LNCAP (cell line): ENCODE measurements around the gene SLC7A1.

Experiments
- TF ChIP-seq, protein P1 (sequence below): fragments of 450-650 bp; IDR thresholded peaks from 2 replicates; pipeline ENCODE4 v1.5.1; 2017; ENCODE audit warnings: mild to moderate bottlenecking

SLC7A1 gene

DNA sequence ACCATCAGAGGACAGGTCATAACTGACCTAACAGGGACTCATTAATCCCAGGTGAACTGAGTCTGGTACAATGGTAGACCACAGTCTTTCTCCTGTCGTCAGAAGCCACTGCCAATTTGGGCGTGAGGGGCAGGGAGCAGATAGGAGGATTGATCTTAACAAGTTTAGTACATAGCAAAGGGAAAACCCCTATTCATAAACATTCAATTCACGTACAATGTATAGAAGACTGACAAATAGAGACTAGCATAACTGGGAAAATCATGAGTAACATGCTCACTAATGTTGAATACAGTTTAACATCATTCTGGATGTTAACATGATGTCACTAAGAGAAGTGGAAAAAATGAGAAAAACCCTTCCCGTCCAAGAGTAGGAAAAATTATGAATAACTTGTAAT lies 54.1 kb downstream of the SLC7A1 start:
- TF ChIP-seq, protein P1, sequence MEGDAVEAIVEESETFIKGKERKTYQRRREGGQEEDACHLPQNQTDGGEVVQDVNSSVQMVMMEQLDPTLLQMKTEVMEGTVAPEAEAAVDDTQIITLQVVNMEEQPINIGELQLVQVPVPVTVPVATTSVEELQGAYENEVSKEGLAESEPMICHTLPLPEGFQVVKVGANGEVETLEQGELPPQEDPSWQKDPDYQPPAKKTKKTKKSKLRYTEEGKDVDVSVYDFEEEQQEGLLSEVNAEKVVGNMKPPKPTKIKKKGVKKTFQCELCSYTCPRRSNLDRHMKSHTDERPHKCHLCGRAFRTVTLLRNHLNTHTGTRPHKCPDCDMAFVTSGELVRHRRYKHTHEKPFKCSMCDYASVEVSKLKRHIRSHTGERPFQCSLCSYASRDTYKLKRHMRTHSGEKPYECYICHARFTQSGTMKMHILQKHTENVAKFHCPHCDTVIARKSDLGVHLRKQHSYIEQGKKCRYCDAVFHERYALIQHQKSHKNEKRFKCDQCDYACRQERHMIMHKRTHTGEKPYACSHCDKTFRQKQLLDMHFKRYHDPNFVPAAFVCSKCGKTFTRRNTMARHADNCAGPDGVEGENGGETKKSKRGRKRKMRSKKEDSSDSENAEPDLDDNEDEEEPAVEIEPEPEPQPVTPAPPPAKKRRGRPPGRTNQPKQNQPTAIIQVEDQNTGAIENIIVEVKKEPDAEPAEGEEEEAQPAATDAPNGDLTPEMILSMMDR = no peak

DNA sequence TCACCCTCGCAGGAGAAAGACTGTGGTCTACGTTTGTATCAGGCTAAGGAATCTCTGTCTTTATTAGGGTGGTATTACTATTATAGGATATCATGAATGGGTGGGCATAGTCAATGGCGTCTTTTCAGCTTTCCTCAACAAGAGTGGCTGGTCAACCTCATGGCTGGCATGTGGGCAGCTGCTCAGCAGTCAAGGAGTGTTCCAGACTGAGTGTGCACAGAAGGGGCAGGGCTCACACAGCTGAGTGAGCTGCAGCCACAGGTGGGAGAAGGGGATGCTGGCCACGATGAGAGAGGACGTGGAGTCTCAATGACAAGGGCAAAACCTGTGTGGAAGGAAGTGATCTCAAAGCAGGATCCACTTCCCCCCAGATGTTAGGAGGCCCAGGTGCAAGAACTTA lies 54.7 kb downstream of the SLC7A1 start:
- TF ChIP-seq, protein P1 = no peak

DNA sequence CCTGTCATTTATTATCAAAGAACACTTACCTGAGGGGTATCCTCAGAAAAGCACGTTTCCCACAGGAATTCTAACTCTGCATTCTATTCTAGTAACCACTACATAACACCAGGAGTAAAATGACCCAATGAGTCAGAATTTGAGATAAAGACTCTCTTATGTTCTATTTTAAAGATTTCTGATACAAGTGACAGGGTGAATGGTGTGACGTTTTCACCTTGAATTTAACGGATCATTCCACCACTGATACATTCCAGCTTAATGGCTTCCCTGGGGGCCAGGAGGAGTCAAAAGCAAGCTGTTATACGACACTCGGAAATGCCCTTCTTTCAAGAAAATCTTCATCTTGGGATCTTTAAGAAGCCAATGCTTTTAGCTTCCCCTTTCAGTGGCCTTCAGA lies 55.2 kb downstream of the SLC7A1 start:
- TF ChIP-seq, protein P1 = no peak

DNA sequence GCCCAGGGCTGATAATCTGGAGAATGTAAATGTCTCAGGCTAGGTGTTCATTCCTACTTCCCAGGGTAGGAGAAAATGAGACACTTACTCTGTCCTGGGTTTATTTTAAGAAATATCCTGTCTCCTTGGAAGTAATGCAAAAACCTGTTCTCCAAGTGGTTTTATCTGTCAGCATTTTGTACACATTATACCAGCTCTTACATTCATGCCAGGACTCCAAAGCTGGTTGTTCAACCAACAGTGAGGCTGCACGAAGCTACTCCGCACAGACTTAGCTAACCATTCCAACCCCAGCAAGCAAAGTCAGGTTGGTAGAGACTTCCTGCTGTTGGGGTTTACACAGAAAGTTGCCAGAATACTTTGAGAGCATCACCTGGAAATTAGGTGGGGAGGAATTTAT lies 55.6 kb downstream of the SLC7A1 start:
- TF ChIP-seq, protein P1 = no peak

DNA sequence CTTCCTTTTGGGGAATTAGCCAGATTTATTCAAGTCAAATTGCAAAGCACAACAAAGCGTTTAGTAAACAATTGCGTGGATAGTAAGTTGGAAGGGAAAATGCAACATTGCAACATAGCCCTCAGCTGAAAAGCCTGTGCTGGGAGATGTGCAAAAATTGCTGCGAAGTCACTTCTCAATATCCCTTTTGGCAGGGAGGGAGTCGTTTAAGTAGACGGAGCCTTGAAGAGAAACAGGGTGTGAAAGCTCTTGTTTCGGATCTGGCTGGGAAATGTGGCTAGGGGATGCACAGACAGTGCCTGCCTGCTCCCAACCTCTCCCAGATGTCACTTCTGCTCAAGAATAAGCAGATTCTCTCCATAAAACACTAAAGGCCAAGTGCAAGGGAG lies 56.8 kb downstream of the SLC7A1 start:
- TF ChIP-seq, protein P1 = no peak

DNA sequence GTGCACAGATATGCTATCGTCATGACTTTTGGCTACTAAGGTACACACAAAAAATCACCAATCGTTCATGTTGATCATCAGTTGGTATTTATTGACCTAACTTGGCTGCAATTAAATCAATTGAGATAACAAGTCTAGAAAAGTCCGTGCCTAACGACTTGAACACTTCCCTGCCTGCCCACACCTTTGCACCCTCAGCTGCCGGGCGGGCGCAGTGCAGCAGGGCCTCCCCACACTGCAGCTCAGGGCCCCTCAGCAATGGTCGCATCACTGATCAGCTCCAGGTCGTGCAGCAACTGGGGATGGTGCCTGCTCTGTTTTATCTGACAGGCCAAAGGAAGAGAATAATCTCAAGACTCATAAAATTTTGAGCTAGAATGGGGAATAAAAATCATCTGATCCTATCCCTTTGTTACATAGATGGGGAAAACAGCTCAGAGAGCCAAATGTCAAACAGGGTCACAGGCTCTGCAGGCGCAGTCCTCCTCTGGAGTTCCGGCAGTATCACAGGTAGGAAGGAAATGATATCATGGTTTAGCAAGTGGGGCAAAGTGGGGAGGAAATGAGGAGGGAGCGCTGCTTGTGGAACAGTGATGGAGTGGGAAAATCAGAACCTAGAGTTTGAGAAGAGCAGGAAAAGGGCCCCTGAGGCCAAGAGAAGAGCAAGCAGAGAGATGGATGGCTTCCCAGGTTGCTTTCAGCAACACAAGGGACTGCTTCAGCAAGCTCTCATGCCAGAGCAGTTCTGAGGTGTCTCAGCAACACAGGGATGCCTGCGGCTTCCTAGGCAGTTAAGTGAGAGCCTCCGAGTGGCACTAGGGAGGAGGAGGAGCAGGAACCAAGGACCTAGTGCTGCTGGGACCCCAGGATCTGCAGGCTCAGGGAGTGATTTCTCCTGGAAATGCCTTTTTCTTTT lies 57.5 kb downstream of the SLC7A1 start:
- TF ChIP-seq, protein P1 = no peak

DNA sequence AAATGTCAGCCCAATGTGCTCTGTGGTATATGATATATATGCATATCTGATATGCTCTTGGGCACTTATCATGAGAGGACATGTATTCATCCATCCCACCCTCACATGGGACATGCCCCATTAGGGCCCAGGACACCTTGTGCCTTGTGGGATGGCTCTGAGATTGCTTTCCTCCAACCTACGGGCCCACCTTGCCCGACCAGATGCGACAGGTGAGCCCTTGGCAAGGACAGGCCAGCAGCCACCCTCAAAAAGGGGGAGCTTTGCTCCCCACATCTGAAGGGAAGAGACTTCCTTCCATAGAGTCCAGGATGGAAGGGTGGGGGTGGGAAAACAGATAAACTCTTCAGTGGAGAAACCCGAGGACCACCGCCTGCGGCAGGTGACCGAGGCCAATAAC lies 58.6 kb downstream of the SLC7A1 start:
- TF ChIP-seq, protein P1 = no peak
